GM19455 (cell line): ENCODE measurements around the gene DMPK.
"Not testable (repeated sequence)": the region's sequence is repeated elsewhere in the genome, so short reads cannot be mapped to it uniquely, and the experiment has no call there.

Source experiments
- ATAC-seq: cut with Tn5 transposase; IDR thresholded peaks from one replicate; pipeline ENCODE4 v1.9.1; 2021; ENCODE audit not compliant: unreplicated experiment

Gene DMPK

GRCh38 chr19:45815481-45816216 lies 33.4 kb upstream of the DMPK start:
- no peak for ATAC-seq

DNA sequence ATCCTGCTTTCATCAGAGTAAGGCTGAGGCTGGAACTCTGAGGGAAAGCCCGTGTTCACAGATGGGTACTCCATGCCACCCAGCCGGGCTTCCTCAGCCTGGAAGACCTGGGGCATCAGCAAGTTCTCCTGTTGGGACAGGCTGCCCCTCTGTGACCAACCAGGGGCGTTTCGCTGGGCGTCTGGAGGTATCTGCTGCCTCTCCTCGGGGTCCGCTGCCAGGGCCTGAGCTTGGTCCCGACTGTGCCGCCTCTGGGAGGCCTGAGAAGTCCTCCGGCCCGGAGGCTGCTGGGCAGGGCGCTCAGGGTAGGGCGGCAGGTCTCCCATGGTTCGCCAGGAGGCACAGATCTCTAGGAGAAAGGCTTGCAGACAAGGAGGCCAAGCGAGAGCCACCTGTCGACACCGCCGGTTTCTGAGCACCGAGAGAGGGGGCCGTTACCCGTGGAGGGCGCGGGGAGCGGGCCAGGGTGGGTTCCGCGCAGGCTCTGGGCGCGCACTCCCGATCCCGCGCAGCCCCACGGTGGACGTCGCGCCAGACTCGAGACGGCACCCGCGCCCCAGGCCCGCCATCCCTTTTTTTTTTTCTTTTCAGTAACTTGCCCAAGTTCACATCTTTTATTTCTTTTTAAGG lies 32.7 kb upstream of the DMPK start, which contains the start of gene RSPH6A:
TSS of gene RSPH6A (minus strand) at position 458 of the 630 bp plus-strand sequence. CDS start at position 326, 132 bp downstream.
- ATAC-seq, result no peak

DNA sequence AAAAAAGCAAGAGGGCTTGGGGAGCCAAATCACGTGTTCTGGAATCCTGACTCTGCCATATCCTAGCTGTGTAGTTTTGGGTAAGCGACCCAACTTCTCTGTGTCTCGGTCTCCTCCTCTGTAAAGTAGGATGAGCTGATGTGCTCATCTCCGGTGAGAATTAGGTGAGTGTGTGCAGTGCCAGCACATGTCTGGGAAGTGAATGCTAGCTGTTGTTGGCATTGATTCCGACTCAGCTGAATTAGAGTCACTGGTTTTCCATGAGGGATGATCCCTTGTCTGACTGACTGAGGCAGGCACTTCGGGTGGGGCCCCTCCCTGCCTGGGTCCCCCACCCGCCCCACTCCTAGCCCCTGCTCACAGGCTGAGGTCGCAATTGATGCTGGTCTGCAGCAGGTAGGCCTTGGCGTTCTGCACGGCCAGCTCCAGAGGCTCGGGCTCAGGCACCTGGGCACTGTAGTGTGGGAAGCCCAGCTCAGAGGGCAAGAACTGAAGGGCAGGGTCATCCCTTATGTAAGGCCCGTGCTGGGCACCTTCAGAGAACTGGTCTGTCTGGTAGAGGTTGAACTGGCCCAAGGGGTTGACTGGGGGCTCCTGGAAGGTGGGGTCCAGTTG lies 32.0 kb upstream of the DMPK start:
- ATAC-seq, result no peak

DNA sequence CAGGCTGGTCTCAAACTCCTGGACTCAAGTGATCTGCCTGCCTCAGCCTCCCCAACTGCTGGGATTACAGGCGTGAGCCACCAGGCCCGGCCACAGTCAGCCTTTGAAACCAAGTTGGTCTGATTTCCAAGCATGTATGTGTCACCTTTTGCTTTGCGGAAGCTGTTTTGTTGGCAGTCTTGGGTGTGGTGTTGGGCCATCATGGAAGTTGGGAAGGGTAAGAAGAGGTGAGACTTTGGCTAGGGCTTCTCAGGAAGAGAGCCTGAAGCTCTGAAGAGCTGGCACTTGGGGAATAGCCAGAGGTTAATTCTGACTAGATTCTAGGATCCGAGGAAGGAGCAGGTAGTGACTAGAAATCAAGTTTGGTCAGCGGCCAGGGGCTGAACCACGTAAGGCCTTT lies 30.0 kb upstream of the DMPK start:
- ATAC-seq, result no peak

- ATAC-seq, result no peak
These were observed 27.4 kb upstream of the DMPK start for GRCh38 chr19:45809643-45810159.

DNA sequence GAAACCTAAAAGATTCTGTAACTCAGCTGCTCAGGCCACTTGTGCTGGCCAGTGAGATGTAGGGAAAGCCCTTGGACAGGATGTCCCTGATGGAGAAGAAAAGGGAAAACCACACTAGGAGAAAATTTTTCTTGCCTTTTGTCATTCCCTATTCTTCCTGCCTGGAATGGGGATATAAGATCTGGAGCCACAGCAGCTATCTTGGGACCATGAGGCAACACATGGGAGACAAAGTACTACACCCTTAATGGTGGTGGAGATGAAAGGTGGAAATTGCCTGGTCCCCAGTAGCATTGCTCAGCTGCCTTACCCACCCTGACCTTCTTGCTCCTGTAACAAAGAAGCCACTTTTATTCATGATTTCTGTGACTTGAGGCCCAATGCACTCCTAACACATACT lies 23.4 kb upstream of the DMPK start:
- no peak for ATAC-seq

DNA sequence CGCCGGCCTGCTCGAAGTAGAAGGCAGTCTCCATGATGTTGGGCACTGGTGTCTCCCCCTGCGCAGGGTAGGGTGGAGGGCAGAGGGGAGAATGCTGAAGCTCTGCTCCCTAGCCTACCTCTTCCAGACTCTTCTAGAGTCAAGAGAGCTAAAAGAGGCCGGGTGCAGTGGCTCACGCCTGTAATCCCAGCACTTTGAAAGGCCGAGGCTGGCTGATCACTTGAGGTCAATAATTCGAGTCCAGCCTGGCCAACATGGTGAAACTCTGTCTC lies 22.6 kb upstream of the DMPK start:
- ATAC-seq, result no peak

DNA sequence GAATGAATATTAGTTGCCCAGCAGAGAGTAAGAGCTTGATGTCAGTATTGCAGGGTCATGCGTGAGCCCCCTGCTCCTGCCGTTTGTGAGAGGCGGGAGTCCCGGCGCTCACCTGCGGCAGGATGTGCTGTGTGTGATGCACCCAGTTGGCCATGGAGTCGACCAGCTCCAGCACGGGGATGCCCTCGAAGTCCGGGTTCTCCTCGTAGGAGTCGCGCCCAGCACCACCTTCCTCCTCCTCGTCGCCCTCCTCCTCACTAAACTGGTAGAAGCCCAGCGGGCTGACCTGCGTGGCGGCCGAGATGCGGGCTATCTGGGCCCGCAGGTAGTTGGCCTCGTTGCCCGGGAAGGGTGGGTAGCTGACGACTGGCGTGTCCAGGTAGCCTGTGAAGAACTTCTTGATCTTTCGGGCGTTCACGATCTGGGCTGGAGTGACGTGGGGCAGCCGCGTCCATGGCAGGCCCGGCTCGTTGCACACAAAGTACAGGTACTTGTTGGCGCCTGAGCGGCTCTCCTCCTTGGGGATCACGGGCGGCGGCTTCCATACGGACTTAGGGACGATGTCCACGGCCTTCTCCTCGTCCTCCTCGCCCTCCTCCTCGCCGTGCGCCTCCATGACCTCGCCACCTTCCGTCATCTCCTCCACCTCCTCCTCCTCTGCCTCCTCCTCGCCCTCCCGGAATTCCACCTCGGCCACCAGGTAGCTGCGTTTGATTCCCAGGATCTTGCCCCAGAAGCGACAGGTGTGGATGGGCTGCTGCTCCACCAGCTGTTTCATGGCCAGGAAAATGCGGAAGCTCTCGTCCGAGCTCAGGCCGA lies 22.1 kb upstream of the DMPK start:
- ATAC-seq, result no peak

GRCh38 chr19:45801603-45802175 lies 19.4 kb upstream of the DMPK start:
- ATAC-seq, result no peak

- no peak for ATAC-seq
These were observed 17.8 kb upstream of the DMPK start for GRCh38 chr19:45800070-45800553.

DNA sequence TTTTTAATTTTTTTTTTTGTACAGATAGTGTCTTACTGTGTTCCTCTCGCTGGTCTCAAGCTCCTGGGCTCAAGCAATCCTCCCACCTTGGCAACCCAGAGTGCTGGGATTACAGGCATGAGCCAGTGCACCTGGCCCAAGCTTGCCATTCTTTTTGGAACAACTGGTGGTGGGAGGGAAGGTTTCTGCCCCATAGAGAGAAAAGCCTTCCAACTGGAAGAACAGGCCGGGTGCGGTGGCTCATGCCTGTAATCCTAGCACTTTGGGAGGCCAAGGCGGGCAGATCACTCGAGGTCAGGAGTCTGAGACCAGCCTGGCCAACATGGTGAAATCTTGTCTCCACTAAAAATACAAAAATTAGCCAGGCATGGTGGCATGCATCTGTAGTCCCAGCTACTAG lies 17.3 kb upstream of the DMPK start:
- not testable (repeated sequence) for ATAC-seq

DNA sequence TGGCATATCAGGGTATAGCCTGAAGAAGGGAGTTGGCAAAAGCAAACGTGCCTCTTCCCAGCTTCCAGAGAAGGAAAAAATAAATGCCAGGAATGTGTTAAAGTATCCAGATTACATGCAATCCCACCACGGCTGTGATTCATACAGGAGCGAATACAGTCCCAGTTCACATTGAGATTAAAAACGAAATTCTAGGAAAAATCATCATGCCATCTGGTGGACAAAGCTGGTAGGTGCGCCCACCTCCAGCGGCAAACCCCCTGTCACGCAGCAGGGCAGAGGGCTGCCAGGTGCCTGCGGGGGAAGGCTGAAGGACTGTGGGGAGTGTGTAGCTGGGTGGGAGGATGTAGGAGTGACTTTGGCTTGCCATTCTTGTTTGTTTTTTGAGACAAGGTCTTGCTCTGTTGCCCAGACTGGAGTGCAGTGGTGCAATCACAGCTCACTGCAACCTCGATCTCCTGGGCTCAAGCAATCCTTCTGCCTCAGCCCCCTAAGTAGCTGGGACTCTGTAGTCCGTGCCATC lies 16.8 kb upstream of the DMPK start:
- no peak for ATAC-seq

DNA sequence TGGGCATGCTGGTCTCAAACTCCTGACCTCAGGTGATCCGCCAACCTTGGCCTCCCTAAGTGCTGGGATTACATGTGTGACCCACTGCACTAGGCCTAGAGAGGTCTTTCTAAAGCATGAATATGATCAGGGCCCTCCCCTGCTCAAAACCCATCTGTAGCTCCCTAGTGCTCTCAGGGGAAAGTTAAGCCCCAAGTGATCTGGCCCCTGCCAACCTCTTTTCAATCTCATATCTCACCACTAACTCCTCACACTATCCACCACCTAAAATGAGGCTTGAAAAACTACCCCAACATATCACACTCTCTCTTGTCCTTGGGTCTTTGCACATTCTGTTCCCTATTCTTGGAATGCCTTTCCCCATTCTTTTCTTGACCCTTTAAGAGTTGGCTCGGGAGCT lies 12.3 kb upstream of the DMPK start:
- no peak for ATAC-seq

DNA sequence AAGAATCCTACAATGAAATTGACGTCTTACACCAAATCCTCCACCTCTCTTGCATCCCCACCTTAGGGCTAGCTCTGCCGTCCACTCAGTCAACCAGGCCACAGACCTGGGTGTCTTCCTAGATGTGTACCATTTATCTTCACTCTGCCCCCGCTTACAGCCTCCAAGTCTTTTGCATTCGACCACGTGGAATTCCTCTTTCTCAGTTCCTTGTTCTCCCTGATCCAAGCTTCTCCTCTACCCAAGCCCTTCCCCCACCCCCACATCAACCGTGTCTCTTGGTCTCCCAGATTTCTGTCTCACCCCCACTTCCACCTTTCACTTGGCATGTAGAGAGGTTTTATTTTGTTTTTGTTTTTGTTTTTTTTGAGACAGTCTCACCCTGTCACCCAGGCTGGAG lies 11.6 kb upstream of the DMPK start:
- ATAC-seq, result no peak

GRCh38 chr19:45793178-45793564 lies 10.9 kb upstream of the DMPK start:
- ATAC-seq, result no peak

- peak; percentile 86 for ATAC-seq
These were observed 10.3 kb upstream of the DMPK start, which contains the start of gene DMWD for GRCh38 chr19:45792470-45793177. Gene DMWD (minus strand): TSS chr19:45792845. CDS start chr19:45792756, 89 bp downstream.

GRCh38 chr19:45791744-45792469 lies 9.6 kb upstream of the DMPK start:
- peak; percentile 32 for ATAC-seq

DNA sequence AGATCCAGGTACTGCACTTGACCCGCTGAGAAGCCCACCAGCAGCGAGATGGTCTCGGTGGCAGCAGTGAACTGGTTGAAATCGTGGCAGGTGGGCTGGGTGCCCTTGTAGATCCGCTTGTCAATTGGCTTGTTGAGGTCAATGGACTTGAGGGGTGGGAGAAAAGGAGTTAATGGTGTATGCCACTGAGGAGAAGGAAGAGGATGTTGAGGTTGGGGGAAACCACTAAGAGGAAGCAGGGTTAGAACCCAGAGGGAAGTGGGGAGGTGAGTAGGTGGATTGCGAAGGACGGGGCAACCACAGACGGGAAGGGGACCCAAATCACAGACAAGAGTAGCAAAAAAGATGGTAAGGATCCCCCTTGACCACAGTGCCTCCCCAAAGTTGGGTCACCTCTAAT lies 8.7 kb upstream of the DMPK start:
- no peak for ATAC-seq

- no peak for ATAC-seq
These were observed 6.9 kb upstream of the DMPK start for GRCh38 chr19:45789035-45789786.
